Activated CD4-positive, alpha-beta T cell treated with anti-CD3 and anti-CD28 coated beads, Interleukin-2, amount 50 U/mL, for 16 hours (primary cell): ENCODE measurements around the gene PTPRT.

Experiments
- DNase-seq: peaks from one replicate; pipeline ENCODE4 v3.0.0-alpha.2; 2020

The PTPRT gene

DNA sequence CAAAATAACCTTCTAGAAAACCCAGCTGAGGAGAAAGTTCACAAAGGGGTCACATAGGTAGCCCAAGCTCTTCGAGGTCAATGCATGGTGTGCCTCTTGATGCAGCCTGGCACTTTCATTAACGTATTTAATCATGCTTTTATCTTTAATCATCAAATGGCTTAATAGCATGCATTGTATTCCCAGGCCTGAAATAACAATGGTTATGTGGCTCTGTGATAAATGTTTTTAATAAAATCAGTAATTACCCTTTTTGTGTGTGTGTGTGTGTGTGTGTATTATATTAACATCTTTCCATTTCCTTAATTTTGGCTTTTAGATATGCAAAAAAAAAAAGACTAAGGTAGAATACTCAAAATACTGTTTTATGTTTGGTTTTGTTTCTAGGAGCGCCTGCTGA, 681.8 kb downstream of the PTPRT start:
- no peak for DNase-seq

DNA sequence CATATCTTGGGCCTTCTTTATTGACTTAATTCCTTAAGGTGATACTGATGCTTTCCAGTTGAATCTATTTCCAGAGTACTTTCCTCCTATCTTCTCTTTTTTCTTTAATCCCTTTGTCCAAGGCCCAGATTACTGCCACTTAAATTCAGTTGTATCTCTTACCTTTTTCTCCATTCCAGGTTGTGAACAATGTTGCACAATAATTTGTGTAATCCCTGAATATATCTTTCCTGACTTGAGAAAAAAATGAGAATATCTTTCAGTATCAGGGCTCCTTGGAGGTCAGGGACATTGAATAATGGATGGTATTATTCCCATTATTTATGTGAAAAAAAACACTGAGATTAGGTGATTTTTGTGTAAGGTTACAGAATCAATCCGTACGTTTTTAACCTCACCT, 683.3 kb downstream of the PTPRT start:
- DNase-seq: no peak

DNA sequence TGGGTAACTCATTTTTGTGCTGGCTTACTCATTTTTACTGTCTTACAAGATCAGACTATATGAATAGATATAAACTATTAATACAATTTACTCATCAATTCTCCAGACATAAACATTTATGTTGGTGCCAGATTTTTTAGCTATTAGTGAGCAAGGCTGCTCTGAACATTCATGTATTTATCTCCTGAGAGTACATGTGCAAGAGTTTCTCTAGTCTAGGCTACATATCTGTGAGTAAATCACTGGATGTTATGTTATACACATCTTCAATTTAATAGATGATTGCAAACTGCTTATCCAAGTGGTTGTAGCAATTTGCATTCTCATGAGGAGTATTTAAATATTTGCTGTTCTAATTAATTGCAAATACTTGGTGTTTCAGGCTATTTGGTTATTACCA, 687.1 kb downstream of the PTPRT start:
- no peak for DNase-seq

DNA sequence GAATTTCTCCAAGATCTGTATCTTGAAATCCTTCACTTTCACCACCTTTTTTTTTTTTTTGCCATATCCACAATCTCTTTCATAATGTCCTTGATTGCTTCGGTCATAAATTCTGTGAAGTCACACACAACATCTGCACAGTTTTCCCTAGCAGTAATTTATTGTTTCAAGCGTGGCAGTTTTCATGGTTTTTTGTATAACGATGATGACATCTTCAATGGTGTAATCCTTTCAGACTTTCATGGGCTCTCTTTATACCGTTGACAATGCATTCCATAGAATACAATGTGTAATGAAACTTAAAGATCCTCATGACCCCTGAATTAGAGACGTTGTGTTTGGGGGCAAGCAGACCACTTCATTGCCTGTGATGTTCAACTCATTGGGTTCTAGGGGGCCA, 693.1 kb downstream of the PTPRT start:
- no peak for DNase-seq

DNA sequence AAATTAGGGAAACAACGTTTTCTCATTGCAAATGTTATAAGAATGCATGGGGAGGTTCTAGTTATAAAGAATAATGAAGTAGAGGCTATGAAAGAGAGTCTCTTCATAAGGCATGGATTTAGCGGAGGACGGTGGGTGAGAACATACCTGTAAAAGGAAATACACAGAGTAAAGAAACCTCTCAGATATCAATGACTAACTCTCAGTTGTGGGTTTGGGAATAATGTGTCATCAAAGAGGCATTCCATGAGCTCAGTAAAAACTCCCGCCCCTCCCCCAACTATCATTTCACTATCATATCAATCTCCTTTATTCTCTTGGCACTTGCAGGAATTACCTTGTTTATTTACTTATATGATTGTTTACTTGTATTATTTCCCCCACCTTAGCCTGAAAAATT, 695.4 kb downstream of the PTPRT start:
- no peak for DNase-seq

DNA sequence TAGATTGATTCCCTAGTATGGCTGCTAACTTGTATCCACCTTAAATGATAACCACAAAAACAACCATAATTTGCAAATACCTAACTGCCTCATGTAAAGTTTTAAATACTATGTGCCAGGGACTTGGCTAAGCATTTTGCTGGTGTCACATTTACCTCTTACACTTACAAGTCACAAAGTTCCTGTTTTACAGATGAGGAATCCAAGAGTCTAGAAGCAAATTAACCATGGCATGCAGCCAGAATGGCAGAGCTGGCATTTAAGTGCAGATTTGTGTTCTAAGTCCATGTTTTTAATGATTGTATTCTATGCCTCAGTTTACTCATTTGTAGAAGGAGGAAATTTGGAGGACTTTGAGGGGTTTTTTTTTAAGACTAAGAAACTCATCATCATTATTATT, 696.7 kb downstream of the PTPRT start:
- DNase-seq: no peak

DNA sequence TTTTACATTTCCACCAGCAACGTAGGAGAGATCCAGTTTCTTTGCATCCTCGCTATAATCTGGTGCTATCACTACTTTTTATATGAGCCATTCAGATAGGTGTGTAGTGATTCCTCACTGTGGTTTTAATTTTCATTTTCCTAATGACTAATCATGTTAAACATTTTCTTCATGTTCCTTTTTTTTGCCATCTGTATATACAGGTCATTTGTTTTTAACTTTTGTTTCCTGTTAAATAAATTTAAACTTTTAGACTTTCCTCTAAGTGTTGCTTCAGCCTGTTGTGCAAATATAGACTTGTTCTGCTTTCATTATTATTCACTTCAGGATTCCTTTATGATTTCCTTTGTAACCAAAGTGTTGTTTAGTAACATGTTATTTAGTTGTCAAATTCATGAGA, 697.4 kb downstream of the PTPRT start:
- DNase-seq: no peak

DNA sequence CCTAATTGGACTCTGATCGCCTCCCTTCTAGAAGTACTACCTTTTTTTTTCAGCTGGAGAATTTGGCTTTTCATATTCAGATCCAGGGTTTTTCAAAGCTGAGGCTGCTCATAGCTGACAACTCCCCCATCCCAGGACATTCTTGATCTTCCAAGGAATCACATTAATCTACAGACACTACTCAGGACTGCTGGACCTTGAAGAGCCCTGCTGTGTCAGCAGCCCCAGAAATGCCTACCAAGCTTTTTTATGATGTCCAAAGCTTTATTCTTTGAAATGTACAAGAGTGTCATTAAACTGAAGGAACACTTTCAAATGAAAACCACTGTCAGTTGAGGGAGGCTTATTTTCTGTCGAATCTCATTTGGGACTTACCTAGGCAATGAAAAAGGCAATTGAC, 704.1 kb downstream of the PTPRT start:
- no peak for DNase-seq

DNA sequence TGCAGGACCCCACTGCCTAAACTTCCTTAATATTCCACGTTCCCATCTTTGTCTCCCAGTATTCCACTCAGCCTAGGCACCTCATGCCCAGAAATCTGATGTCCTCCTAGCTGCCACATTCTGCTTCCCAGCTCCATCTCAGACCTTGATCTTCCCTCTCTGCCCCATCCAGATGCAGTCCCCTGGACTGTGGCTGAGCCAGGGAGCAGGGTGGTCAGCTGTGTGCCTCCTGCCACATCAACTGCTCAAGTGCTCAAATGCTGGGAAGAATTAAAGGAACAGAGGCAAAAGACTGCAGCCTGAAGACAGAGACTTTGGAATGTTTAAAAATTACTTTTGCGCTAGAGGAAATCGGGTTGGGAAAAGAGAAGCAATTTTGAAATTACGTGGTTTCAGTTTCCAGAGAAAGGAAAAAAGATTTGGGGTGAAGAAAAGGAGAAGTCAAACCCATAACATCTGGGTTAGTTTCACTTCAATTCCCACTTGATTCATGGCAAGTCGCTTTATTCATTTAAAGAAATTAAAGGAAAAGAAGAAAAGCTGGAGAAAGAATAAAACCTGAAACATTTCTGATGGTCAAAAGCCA, 704.8 kb downstream of the PTPRT start:
- no peak for DNase-seq

DNA sequence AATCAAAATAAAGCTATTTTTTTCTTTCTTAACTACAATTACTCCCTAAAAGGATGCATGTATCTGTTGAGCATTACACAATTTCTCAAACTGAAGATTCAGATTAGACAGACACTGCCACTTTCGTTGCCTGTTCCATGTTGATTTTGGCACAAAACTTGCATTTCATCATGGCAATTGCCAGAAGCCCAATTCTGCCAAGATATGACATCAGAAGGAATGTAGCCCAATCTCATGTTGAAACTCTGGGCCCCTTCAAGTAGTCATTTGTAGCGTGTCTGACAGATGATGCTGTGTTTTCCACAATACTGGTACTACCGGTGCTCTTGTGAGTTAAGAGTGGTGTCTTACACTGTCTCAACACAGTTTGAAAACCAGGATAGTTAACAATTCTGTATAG, 705.4 kb downstream of the PTPRT start:
- no peak for DNase-seq

DNA sequence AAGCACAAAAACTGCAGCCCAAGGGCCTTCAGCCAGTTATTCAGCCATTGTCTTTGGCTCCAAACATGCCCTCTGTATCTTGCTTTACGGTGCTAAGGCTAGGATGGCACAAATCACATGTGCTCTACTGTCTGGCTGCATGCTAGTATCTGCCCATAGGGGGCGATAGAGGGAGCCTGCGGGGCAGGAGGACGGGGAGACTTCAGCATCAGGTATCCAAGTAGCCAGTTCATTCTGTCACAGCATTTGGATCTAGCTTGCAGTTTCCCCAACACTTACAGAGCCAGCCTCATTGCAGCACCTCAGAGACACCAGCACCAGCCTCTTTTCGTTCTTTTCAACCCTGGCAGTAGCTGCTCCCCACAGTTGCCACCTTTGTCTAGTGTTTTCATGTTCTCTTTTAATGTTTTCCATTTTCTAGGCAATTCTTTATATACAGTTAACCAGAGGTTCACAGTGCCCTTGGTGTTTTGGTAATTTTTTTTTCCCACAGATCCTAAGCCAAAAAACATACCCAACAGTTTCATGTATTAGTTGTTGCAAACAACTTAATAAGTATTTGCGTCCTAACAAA, 705.9 kb downstream of the PTPRT start:
- peak; percentile 23 for DNase-seq

DNA sequence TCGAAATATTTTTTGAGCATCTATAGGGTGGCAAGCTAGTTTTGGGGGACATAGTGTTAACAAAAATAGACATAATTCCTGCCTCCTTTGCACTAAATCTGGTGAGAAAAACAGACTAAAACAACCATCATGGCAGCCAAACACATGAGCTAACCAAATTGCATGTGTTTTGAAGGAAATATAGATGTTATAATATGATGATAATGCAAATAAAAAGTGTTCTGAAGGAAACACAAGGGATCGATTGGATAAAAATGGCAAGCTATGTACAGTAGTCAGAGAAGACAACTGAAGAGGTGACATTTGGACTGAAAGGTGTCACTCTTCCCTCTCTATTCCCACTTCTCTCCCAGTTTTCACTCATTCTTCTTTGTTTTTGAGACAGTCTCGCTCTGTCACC, 706.9 kb downstream of the PTPRT start:
- no peak for DNase-seq

DNA sequence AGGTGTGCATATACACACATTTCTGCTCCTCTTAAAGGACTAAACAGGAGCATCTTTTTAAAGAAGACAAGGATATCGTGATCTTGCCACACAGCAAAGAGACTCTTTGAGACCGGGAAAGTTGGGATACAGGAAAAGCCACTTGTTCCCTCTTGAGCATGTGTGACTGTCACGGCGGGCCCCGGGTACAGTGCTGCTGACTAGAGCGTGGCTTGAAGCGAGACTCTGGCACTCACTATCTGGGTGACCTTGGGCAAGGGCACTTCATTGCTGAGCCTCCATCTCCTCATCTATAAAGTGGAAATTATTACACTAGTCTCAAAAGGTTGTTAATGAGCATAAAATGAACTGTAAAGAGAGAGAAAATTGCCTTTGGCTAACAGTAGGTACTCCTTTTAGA, 713.9 kb downstream of the PTPRT start:
- no peak for DNase-seq

DNA sequence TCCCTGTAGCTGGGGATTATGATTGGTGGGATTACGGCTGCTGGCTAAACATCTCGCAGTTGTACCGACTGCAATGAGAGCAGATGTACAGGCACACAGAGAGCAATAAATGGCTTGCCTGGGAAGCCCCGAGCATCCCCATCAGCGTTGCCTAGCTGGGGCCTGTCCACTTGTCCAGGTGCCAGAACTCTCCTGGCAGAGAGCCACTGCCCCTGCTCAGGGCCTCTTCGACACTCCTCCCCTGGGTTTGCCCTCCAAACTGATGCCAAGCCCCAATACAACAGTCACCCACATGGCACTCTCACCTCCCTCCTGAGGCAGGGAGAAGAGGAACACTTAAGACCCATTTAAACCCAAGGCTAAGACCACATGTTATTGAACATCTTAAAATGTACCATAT, 715.1 kb downstream of the PTPRT start:
- DNase-seq: no peak

DNA sequence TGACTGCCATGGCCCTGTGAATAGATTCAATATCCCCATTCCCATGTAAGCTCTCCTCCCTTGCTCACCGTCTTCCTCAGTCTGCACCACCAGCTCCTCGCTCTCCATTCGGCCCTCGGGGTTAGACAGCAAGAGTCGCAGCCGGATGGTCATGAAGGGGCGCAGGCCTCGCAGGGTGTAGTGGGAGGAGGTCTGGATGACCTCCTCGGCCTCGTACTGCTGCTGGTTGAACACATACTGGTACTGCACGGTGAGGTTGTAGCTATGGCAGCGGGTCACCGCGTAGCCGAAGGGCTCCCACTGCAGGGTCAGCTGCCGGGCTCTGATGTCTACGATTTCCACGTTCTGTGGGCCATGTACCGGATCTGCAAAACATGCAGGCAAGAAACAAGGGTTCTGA, 717.5 kb downstream of the PTPRT start:
- DNase-seq: no peak

DNA sequence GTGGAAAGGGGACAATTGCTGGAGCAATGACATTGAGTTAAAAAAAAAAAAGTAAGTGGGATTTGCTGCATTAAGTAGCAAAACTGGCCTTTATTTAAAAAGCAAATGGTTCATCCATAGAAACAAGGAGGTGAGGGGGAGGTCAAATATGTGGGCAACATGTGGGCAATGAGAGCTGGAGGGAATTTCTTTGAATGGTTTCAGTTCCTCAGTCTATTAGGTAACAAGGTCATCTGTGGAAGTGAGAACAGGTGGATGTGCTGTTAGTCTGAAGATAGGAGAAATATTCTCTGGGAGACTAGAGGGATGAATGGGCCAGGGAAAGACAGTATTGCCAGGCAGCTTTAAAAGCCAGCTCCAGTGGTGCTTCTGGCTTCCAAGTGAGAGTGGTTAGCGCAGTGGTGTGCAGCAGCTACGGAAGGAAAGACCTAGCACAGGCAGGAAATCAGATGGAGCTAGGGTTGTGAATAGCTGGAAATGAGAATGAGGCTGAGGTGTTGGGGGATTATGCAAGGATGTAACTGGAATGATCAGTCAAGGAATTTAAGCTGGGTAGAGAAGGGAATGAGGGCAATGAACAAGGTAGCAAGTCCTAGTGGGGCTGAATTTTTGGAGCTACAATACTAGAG, 727.6 kb downstream of the PTPRT start:
- no peak for DNase-seq

DNA sequence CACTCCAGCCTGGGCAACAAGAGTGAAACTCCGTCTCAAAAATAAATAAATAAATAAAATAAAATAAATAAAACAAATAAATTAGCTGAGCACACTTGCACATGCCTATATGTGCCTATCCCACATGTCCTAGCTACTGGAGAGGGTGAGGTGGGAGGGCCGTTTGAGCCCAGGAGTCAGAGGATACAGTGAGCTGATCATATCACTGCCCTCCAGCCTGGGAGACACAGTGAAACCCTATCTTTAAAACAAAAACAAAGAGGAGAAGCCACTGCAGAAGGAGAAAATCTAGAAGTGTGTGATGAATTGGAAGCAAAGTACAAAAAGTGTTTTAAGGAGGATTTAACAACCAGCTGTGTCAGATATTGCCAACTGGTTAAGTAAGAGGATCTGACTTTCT, 728.4 kb downstream of the PTPRT start:
- DNase-seq: no peak

DNA sequence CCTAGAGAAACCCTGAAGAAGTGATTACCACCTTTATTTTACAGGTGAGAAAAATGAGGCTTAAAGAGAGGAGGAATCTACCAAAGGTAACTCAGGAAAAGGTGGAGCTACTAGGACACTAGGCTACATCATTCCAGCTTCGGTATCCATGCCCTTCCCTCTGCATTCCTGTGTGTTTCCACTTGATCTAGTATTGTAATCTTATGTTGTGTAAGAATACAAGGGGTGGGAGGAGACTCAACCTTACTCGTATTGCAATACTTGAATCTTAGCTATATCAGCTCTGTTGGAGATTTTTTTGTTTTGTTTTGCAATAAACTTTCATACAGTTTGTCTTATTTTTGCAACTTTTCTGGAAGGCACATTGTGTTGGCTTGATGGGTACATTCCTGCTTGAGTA, 742.4 kb downstream of the PTPRT start:
- no peak for DNase-seq

DNA sequence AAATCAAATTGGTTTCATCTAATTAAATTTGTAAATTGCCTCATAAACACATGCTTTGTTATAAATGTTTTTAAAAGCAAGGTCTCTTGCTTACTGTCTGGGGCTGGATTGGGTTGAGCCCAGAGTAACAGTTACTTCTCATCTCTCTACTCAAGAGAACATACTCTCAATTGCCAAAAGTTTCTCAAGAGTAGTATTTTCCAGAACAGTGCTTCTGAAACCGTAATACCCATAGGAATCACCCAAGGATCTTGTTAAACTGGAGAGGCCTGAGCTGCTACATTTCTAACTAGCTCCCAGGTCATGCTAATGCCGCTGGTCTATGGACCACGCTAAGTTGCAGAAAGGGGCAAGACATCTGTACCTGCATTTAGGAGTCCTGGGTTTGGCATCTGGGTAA, 744.9 kb downstream of the PTPRT start:
- DNase-seq: no peak

DNA sequence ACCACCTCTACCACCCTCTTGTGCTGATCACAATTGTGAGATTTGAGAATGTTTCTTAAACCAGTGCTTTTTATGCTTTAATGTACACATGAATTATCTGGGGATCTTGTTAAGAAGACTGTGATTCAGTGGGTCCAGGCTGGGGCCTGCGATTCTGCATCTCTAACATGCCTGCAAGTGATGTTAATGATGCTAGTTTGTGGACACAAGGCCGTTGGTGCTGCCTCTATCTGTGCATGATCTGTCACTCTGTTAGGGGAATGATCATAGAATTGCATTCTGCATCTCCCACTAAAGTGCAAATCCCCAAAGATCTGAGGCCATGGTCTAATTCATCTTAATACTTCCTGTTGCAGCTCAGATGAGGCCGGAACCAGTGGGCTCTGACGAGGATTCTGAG, 746.5 kb downstream of the PTPRT start:
- DNase-seq: no peak

DNA sequence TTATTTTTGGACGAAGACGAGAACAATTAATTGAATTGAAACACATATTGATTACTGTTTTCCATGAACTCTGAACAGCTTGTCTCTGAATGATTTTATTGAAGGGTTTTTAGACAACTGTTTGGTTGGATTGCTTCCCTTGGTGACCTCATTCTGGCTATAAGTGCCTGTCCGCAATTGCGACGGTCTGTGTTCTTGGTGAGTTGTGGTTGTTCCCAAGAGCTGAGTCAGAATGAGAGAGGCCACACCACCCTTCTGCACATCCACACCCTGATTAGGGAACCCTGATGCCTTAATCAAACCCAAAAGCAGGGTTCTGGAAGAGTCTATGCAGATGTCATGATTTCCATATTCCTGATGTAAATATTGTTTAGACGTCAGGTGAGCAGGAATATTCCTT, 747.0 kb downstream of the PTPRT start:
- DNase-seq: no peak

DNA sequence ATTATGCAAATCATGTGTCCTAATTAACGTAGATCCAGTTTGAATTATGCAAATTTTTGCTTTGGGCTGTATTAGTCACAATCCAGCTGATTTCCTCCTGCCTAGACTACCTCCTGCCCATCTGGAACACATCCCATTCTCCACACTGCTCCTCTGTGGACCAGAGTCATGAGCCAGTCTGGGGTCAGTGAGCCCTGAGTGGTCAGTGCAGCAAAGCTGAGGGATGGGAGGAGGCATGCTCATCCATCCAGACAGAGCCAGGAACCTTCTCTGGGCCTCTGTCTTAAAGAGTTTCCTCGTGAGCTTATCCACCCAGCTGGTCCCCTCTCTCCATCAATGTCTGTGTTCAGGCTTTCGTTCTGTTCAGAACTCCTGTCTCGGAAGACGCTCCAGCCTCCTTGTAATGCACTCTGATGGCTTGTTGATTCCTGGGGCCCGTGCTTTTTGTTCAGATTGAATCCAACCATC, 747.8 kb downstream of the PTPRT start:
- DNase-seq: no peak

DNA sequence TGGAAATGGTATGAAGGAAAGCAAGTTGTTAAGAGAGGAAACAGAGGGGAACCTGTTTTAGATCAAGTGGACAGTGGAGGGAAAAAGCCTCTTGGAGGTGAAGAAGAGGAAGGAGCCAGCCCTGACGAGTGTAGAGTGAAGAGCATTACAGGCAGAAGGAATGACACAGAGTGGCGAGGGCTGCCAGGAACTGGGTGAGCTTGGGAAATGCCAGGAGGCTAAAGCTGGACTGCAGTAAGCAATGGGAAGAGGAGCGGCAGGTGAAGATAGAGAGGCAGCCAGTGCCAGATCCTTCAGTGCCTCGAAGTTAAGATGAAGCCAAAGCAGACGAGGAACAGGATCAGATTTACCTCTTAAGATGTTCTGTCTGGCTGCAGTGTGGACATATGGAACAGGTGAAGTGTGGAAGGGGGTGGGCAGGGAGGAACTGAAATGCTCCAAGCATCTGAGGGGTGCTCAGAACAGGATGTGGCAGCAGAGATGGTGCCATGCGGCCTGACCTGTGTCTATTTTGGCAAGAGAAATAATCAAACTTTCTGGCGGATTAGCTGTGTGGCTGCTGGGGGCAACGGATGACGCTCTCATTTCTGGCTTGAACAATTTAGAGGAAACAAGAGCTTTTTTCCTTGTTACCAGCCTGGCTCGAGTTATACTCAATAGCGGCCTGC, 748.4 kb downstream of the PTPRT start:
- DNase-seq: no peak

DNA sequence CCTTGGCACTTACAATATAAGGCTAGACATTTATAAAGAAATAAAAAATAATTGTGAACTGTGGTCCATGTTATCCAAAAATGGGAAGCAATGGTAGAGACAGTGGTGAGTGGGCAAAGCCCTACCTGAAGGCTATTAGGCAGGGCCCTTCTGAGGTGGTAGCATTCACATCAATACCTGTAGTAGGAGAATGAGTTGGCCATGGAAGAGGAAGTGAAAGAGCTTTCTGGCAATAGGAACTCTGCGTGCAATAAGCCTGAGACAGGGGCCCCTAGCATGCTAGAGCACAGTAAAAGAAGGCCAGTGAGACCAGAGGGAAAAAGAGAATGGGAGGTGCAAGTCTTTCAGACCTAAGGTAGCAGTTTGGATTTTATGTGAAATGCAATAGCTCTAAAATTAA, 754.5 kb downstream of the PTPRT start:
- DNase-seq: no peak
